Neural cell (in vitro differentiated cells): ENCODE results near the gene C2CD2L. TPM values are rescaled to one million over a fixed set of nuclear protein-coding genes. Genes with fewer than 3 reads are reported as not detected.

Source experiments
- H2AFZ ChIP-seq: fragments of 200-600, 300-800 bp; sonication (generic), shearing (Covaris generic); 2 replicates; pipeline ENCODE4 v1.6.0; 2014; ENCODE audit warnings: low read depth, mild to moderate bottlenecking, antibody characterized with exemption, low read length, moderate library complexity
- H3F3A ChIP-seq: fragments of 200-600 bp; shearing (Covaris generic); 2 replicates; pipeline ENCODE4 v1.6.1; 2016; ENCODE audit warnings: mild to moderate bottlenecking, moderate library complexity, mixed read lengths, antibody characterized with exemption, low read length; ENCODE audit not compliant: insufficient read depth, poor library complexity, severe bottlenecking
- H3K27ac ChIP-seq: fragments of 200-600, 300-800 bp; sonication (generic), shearing (Covaris generic); 2 replicates; pipeline ENCODE4 v1.5.1; 2014; ENCODE audit warnings: mild to moderate bottlenecking, low read length, moderate library complexity
- H3K27me3 ChIP-seq: fragments of 300-800, 200-600 bp; sonication (generic), shearing (Covaris generic); 2 replicates; pipeline ENCODE4 v1.6.0; 2014; ENCODE audit warnings: mild to moderate bottlenecking, low read depth, low read length, moderate library complexity; ENCODE audit not compliant: insufficient read depth
- H3K36me3 ChIP-seq: fragments of 300-800, 200-600 bp; sonication (generic), shearing (Covaris generic); 2 replicates; pipeline ENCODE4 v1.5.1; 2014; ENCODE audit warnings: mild to moderate bottlenecking, antibody characterized with exemption, low read length, moderate library complexity; ENCODE audit not compliant: insufficient read depth
- H3K4me2 ChIP-seq: fragments of 300-800, 200-600 bp; sonication (generic), shearing (Covaris generic); 2 replicates; pipeline ENCODE4 v1.6.0; 2014; ENCODE audit warnings: mild to moderate bottlenecking, low read length
- H3K4me3 ChIP-seq: fragments of 300-800, 200-600 bp; sonication (generic), shearing (Covaris generic); 2 replicates; pipeline ENCODE4 v1.5.1; 2014; ENCODE audit warnings: mild to moderate bottlenecking, low read length, moderate library complexity
- H3K79me2 ChIP-seq: fragments of 200-600 bp; shearing (Covaris generic); replicated peaks from 2 replicates; pipeline ENCODE4 v1.6.0; 2014; ENCODE audit warnings: mild to moderate bottlenecking, low read length, moderate library complexity; ENCODE audit not compliant: insufficient read depth
- H3K9ac ChIP-seq: fragments of 300-800, 200-600 bp; sonication (generic), shearing (Covaris generic); 2 replicates; pipeline ENCODE4 v1.6.1; 2016; ENCODE audit warnings: mild to moderate bottlenecking, low read length, mixed read lengths
- H3K9me2 ChIP-seq: fragments of 200-600 bp; shearing (Covaris generic); 2 replicates; pipeline ENCODE4 v1.6.1; 2016; ENCODE audit warnings: mild to moderate bottlenecking, low read length, mixed read lengths; ENCODE audit not compliant: insufficient read depth
- H3K9me3 ChIP-seq: fragments of 200-600, 300-800 bp; sonication (generic), shearing (Covaris generic); 2 replicates; pipeline ENCODE4 v1.6.1; 2016; ENCODE audit warnings: mild to moderate bottlenecking, mixed run types, low read length, moderate library complexity, mixed read lengths
- H4K20me1 ChIP-seq: fragments of 200-600 bp; shearing (Covaris generic); 2 replicates; pipeline ENCODE4 v1.6.1; 2016; ENCODE audit warnings: mild to moderate bottlenecking, mixed run types; ENCODE audit not compliant: insufficient read depth
- CTCF ChIP-seq: fragments of 450-650 bp; IDR thresholded peaks from 2 replicates; pipeline ENCODE4 v1.5.1; 2014; ENCODE audit warnings: antibody characterized with exemption, mild to moderate bottlenecking, moderate library complexity; ENCODE audit not compliant: poor library complexity, severe bottlenecking
- EP300 ChIP-seq: fragments of 450-650 bp; conservative IDR thresholded peaks from 2 replicates; pipeline ENCODE4 v1.6.1; 2014; ENCODE audit warnings: antibody characterized with exemption, mild to moderate bottlenecking, moderate library complexity; ENCODE audit not compliant: poor library complexity, severe bottlenecking
- EZH2 ChIP-seq: fragments of 200-600, 300-800 bp; shearing (Covaris generic), sonication (generic); IDR thresholded peaks from 2 replicates; pipeline ENCODE4 v1.6.1; 2014; ENCODE audit warnings: antibody characterized with exemption, low read length, borderline replicate concordance, mild to moderate bottlenecking; ENCODE audit not compliant: insufficient read depth, poor library complexity, severe bottlenecking
- MXI1 ChIP-seq: fragments of 450-650 bp; conservative IDR thresholded peaks from 2 replicates; pipeline ENCODE4 v1.6.1; 2014; ENCODE audit warnings: antibody characterized with exemption, mild to moderate bottlenecking; ENCODE audit not compliant: poor library complexity, severe bottlenecking
- POLR2AphosphoS5 ChIP-seq: IDR thresholded peaks from 2 replicates; pipeline ENCODE4 v1.6.1; 2012
- RAD21 ChIP-seq: fragments of 450-650 bp; conservative IDR thresholded peaks from 2 replicates; pipeline ENCODE4 v1.6.1; 2014; ENCODE audit warnings: antibody characterized with exemption, mild to moderate bottlenecking, moderate library complexity
- REST ChIP-seq: IDR thresholded peaks from 2 replicates; pipeline ENCODE4 v1.6.1; 2012; ENCODE audit warnings: borderline replicate concordance
- SMC3 ChIP-seq: fragments of 450-650 bp; conservative IDR thresholded peaks from 2 replicates; pipeline ENCODE4 v1.6.1; 2014; ENCODE audit warnings: antibody characterized with exemption, mild to moderate bottlenecking, moderate library complexity; ENCODE audit not compliant: poor library complexity
- TAF1 ChIP-seq: IDR thresholded peaks from 2 replicates; pipeline ENCODE4 v1.6.1; 2012; ENCODE audit warnings: low read depth
- polyA plus RNA-seq: library from polyadenylated mRNA; depleted of rRNA; stranded (reverse); fragments of >200 nt; gene quantifications from 2 replicates; pipeline ENCODE4 v1.2.3, GENCODE V29; 2014

Gene C2CD2L
- polyA plus RNA-seq, 1 donor from 2014 or later: 13.6 TPM

- peaks cover 4% of the 10 kb centered on the region for H3F3A ChIP-seq
- no peaks in the 10 kb centered on the region for H3K9me2 ChIP-seq
- no peak overlapping the region for H3K27ac ChIP-seq
- no peak overlapping the region for H3K9ac ChIP-seq
- TF ChIP-seq CTCF (no peak), REST (no peak)
- H3K27me3 ChIP-seq: no peaks in the 10 kb centered on the region
- H3K4me2 ChIP-seq: no peak overlapping the region
- H2AFZ ChIP-seq: no peak overlapping the region
- H3K9me3 ChIP-seq: no peaks in the 10 kb centered on the region
- no peaks in the 10 kb centered on the region for H3K36me3 ChIP-seq
- no peaks in the 10 kb centered on the region for H4K20me1 ChIP-seq
- peaks cover 19% of the 10 kb centered on the region for H3K79me2 ChIP-seq
- H3K4me3 ChIP-seq: no peak overlapping the region
Observed at GRCh38 chr11:119088406-119088805, 18.7 kb upstream of the C2CD2L start.

- Histone ChIP-seq H3F3A (peaks cover 4% of the 10 kb centered on the region), H4K20me1 (no peaks in the 10 kb centered on the region), H3K9me3 (no peaks in the 10 kb centered on the region), H3K9me2 (no peaks in the 10 kb centered on the region), H3K27ac (no peak overlapping the region), H3K79me2 (peaks cover 26% of the 10 kb centered on the region), H3K4me2 (no peak overlapping the region), H2AFZ (no peak overlapping the region), H3K4me3 (no peak overlapping the region), H3K9ac (no peak overlapping the region), H3K36me3 (no peaks in the 10 kb centered on the region), H3K27me3 (no peaks in the 10 kb centered on the region)
- TF ChIP-seq EP300 (no peak), REST (no peak), EZH2 (no peak), CTCF (no peak), POLR2AphosphoS5 (no peak), SMC3 (no peak), RAD21 (no peak), TAF1 (no peak), MXI1 (no peak)
Observed at GRCh38 chr11:119089319-119089718, 17.8 kb upstream of the C2CD2L start.
